ENCODE measurements around the gene MLIP. TPM values are rescaled to one million over a fixed set of nuclear protein-coding genes. Genes with fewer than 3 reads are reported as not detected.
A peak's percentile ranks its signal among the peaks of the same experiment; 100 is the strongest.
"Not testable (repeated sequence)": the region's sequence is repeated elsewhere in the genome, so short reads cannot be mapped to it uniquely, and the experiment has no call there.

MLIP gene
- total RNA-seq, 1 experiment from 2014 or later, result 0.59 TPM

- ATAC-seq; H3K27me3 ChIP-seq (ENCODE audit: insufficient read depth, low read length); H3K9me3 ChIP-seq (ENCODE audit: control insufficient read depth in 1 of 2, insufficient read depth in 1 of 2, low read depth in 1 of 2, low read length in 2 of 2); H3K9ac ChIP-seq (ENCODE audit: low read length); H3K4me2 ChIP-seq (ENCODE audit: low read length); intact Hi-C loops (cut with micrococcal nuclease); DNase-seq (ENCODE audit: low read depth, low spot score); H3K27ac ChIP-seq (ENCODE audit: low read depth, low read length); CTCF ChIA-PET; BruUV-seq (replicated peaks); POLR2A ChIA-PET; H3K36me3 ChIP-seq (ENCODE audit: control insufficient read depth in 1 of 2, insufficient read depth in 2 of 2, low read length in 2 of 2); H3K9me2 ChIP-seq (ENCODE audit: insufficient read depth); H4K20me1 ChIP-seq (ENCODE audit: insufficient read depth); H2AFZ ChIP-seq (ENCODE audit: low read depth, low read length, poor library complexity, severe bottlenecking); H3K79me2 ChIP-seq (ENCODE audit: insufficient read depth, low read length); RAD21 ChIA-PET (ENCODE audit: low non-redundant PET in 1 of 2, low total read pairs in 2 of 2, uncharacterized antibody in 2 of 2, unreplicated experiment in 2 of 2); H3K4me3 ChIP-seq (replicated peaks in 1 of 2; ENCODE audit: low read depth in 1 of 2, low read length in 2 of 2): not testable (repeated sequence)
- H3K4me1 ChIP-seq (ENCODE audit: control insufficient read depth in 1 of 2, insufficient read depth in 2 of 2, low read length in 2 of 2), result peaks cover 0 to 15% of the 10 kb centered on the region in 2 experiments; a peak in 1 of 4 replicates
Observed at GRCh38 chr6:54203474-54204035, 92.3 kb downstream of the MLIP start.

DNA sequence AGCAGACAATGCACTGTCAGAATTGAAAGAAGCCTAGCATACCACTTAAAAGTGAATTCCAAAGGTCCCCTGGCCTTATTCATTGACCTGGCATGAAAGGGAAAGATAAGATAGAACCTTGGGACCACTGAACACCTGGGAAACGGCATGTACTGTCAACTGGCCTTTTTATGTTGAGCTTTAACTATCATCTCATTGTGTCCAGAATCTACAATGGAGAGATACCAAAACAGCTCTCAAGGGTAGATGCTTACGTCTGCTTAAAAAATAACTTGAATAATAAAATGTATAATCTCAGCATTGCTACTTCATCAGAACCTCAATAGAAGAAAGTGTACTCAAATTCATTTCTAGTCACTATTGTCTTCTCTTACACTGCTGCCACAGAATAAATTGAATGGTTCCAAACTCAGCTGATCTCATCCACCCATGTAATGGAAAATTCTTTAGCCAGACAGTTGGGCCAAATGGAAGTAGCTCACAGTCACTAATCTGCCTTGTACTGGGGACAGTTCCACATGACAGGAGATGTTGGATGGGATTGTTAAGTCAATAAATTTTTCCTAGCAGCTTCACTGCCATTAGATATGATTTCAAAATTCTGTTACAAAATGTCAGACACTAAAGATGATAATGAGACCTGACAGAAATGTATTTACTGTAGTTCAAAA lies 93.8 kb downstream of the MLIP start:
- POLR2A ChIA-PET, result no interaction called here
- DNase-seq (ENCODE audit: low read depth, low spot score) (no peak), ATAC-seq (no peak)
- intact Hi-C loops (cut with micrococcal nuclease), result no loop called here
- Histone ChIP-seq H2AFZ (ENCODE audit: low read depth, low read length, poor library complexity, severe bottlenecking) (peak overlapping the region; percentile 80), H3K4me3 (replicated peaks in 1 of 2; ENCODE audit: low read depth in 1 of 2, low read length in 2 of 2) (no peak overlapping the region), H3K9me3 (ENCODE audit: control insufficient read depth in 1 of 2, insufficient read depth in 1 of 2, low read depth in 1 of 2, low read length in 2 of 2) (no peaks in the 10 kb centered on the region), H3K9me2 (ENCODE audit: insufficient read depth) (no peaks in the 10 kb centered on the region), H4K20me1 (ENCODE audit: insufficient read depth) (no peaks in the 10 kb centered on the region), H3K27ac (ENCODE audit: low read depth, low read length) (no peak overlapping the region), H3K79me2 (ENCODE audit: insufficient read depth, low read length) (no peaks in the 10 kb centered on the region), H3K4me2 (ENCODE audit: low read length) (no peak overlapping the region), H3K36me3 (ENCODE audit: control insufficient read depth in 1 of 2, insufficient read depth in 2 of 2, low read length in 2 of 2) (no peaks in the 10 kb centered on the region), H3K9ac (ENCODE audit: low read length) (no peak overlapping the region), H3K27me3 (ENCODE audit: insufficient read depth, low read length) (no peaks in the 10 kb centered on the region), H3K4me1 (ENCODE audit: control insufficient read depth in 1 of 2, insufficient read depth in 2 of 2, low read length in 2 of 2) (peaks cover 0 to 15% of the 10 kb centered on the region in 2 experiments; a peak in 1 of 4 replicates)
- RAD21 ChIA-PET (ENCODE audit: low non-redundant PET in 1 of 2, low total read pairs in 2 of 2, uncharacterized antibody in 2 of 2, unreplicated experiment in 2 of 2), result no interaction called here
- CTCF ChIA-PET, result no interaction called here
- no TSS peak for BruUV-seq (replicated peaks)
- no peak for TF ChIP-seq SRF (IDR thresholded peaks at IDR 0.05; ENCODE audit: low read depth)
- TF ChIP-seq CBX3 (IDR thresholded peaks at IDR 0.05; ENCODE audit: low read depth), result no peak
- no peak for TF ChIP-seq ELF1 (IDR thresholded peaks at IDR 0.05; ENCODE audit: borderline replicate concordance, low read depth)
- no peak for TF ChIP-seq TCF7L2 (IDR thresholded peaks at IDR 0.05; ENCODE audit: borderline replicate concordance, extremely low read depth, insufficient read depth, insufficient read length)
- no peak for TF ChIP-seq RAD21 (IDR thresholded peaks at IDR 0.05; ENCODE audit: low read depth)

Data from HCT116 (cell line).